Body of pancreas (tissue), 4 donors: ENCODE measurements around the gene TTC21B.
"Not testable (repeated sequence)": the region's sequence is repeated elsewhere in the genome, so short reads cannot be mapped to it uniquely, and the experiment has no call there.

Source experiments
- POLR2A ChIP-seq, 3 donors: fragments of 450-650 bp; IDR thresholded peaks; one replicate each; pipeline ENCODE4 v1.6.1; 2016; ENCODE audit warnings: antibody characterized with exemption in 3 of 3, mild to moderate bottlenecking in 2 of 3
- TF ChIP-seq, protein P1 (sequence below), 7 experiments: fragments of 450-650 bp in 4 of 7; fragments of 200-600 bp in 3 of 7; sonication (generic) in 3 of 7; IDR thresholded peaks; one replicate each; pipeline ENCODE4 v1.5.1; 2016 to 2019; ENCODE audit warnings: antibody characterized with exemption in 7 of 7

DNA sequence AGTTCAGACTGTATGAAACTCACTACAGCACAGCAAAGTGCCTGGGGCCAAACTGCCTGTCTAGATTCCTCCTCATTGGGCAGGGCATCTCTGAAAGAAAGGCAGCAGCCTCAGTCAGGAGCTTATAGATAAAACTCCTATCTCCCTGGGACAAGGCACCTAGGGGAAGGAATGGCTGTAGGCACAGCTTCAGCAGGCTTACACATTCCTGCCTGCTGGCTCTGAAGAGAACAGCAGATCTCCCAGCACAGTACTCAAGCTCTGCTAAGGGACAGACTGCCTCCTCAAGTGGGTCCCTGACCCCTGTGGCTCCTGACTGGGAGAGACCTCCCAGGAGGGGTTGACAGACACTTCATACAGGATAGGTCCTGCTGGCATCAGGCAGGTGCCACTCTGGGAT, 18.6 kb upstream of the TTC21B start:
- TF ChIP-seq, protein P1, sequence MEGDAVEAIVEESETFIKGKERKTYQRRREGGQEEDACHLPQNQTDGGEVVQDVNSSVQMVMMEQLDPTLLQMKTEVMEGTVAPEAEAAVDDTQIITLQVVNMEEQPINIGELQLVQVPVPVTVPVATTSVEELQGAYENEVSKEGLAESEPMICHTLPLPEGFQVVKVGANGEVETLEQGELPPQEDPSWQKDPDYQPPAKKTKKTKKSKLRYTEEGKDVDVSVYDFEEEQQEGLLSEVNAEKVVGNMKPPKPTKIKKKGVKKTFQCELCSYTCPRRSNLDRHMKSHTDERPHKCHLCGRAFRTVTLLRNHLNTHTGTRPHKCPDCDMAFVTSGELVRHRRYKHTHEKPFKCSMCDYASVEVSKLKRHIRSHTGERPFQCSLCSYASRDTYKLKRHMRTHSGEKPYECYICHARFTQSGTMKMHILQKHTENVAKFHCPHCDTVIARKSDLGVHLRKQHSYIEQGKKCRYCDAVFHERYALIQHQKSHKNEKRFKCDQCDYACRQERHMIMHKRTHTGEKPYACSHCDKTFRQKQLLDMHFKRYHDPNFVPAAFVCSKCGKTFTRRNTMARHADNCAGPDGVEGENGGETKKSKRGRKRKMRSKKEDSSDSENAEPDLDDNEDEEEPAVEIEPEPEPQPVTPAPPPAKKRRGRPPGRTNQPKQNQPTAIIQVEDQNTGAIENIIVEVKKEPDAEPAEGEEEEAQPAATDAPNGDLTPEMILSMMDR (IDR thresholded peaks at IDR 0.05) = not testable (repeated sequence)
- not testable (repeated sequence) for TF ChIP-seq POLR2A (IDR thresholded peaks at IDR 0.05)
